B cell (primary cell): Measurements from ENCODE around the gene ADAMTS17. TPM values are rescaled to one million over a fixed set of nuclear protein-coding genes. Genes with fewer than 3 reads are reported as not detected.

Source experiments
- ATAC-seq: fragments of 200-7000 bp; cut with Tn5 transposase; one replicate; pipeline ENCODE4 v1.10.0; 2021; ENCODE audit warnings: low read depth, mild to moderate bottlenecking, moderate number of reproducible peaks, moderate library complexity
- CTCF ChIA-PET: fragments of 350-600 bp; sonication (Branson Sonifier 250); formaldehyde crosslinking; loops from one replicate; lab custom pipeline; 2021; ENCODE audit warnings: antibody characterized with exemption, inconsistent platforms; lab: Charles Lee
- POLR2A ChIA-PET: fragments of 350-600 bp; sonication (Branson Sonifier 250); formaldehyde crosslinking; loops from one replicate; lab custom pipeline; 2021; ENCODE audit warnings: antibody characterized with exemption; lab: Charles Lee
- DNase-seq: peaks from one replicate; pipeline ENCODE4 v3.0.0; 2013
- H2AFZ ChIP-seq: 2 replicates; pipeline ENCODE4 v1.6.1; 2012; ENCODE audit warnings: mild to moderate bottlenecking, low read depth, low read length; ENCODE audit not compliant: insufficient read depth, poor library complexity, severe bottlenecking
- H3K27ac ChIP-seq, 2 donors: 1 replicate in 1 of 2; 2 replicates in 1 of 2; pipeline ENCODE4 v1.5.1; 2012 to 2013; ENCODE audit warnings: low read length in 2 of 2, mild to moderate bottlenecking in 2 of 2, moderate library complexity in 1 of 2
- H3K27me3 ChIP-seq, 4 experiments: fragments of 200-600 bp in 1 of 4; sonication (generic) in 1 of 4; replicated peaks in 1 of 4; 1 replicate in 2 of 4; 2 replicates in 2 of 4; pipeline versions ENCODE4 v1.6.1 to v1.7.0; 2013 to 2016; ENCODE audit warnings: low read length in 3 of 4, mild to moderate bottlenecking in 2 of 4, mixed read lengths in 1 of 4, moderate library complexity in 1 of 4; ENCODE audit not compliant: insufficient read depth in 4 of 4, control insufficient read depth in 3 of 4; ENCODE audit errors: control extremely low read depth in 1 of 4
- H3K36me3 ChIP-seq, 2 experiments: replicated peaks in 1 of 2; 1 replicate in 1 of 2; 2 replicates in 1 of 2; pipeline versions ENCODE4 v1.6.1 to v1.7.1; 2013; ENCODE audit warnings: low read length in 1 of 2; ENCODE audit not compliant: insufficient read depth in 2 of 2, control insufficient read depth in 1 of 2; ENCODE audit errors: control extremely low read depth in 1 of 2, extremely low read depth in 1 of 2
- H3K4me1 ChIP-seq, 2 donors: fragments of 200-600 bp in 1 of 2; sonication (generic) in 1 of 2; 1 replicate in 1 of 2; 2 replicates in 1 of 2; pipeline versions ENCODE4 v1.5.1 to v1.6.1; 2013 to 2017; ENCODE audit warnings: low read length in 2 of 2; ENCODE audit not compliant: control insufficient read depth in 2 of 2, insufficient read depth in 2 of 2
- H3K4me2 ChIP-seq: replicated peaks from 2 replicates; pipeline ENCODE3; 2012; ENCODE audit warnings: mild to moderate bottlenecking, low read depth, low read length; ENCODE audit not compliant: poor library complexity, severe bottlenecking
- H3K4me3 ChIP-seq, 5 experiments: fragments of 200-600 bp in 1 of 5; sonication (generic) in 1 of 5; 1 replicate in 3 of 5; 2 replicates in 2 of 5; pipeline versions ENCODE4 v1.5.1 to v1.7.0; 2011 to 2016; ENCODE audit warnings: low read length in 4 of 5, mild to moderate bottlenecking in 4 of 5, low read depth in 2 of 5, control low read depth in 1 of 5, moderate library complexity in 1 of 5; ENCODE audit not compliant: insufficient read depth in 1 of 5; ENCODE audit errors: control extremely low read depth in 1 of 5, extremely low read depth in 1 of 5
- H3K79me2 ChIP-seq: fragments of 200-600 bp; sonication (generic); one replicate; pipeline ENCODE4 v1.6.0; 2016; ENCODE audit warnings: low read length; ENCODE audit not compliant: control insufficient read depth, insufficient read depth
- H3K9ac ChIP-seq: fragments of 200-600 bp; sonication (generic); 2 replicates; pipeline ENCODE4 v1.6.1; 2017; ENCODE audit warnings: mild to moderate bottlenecking, low read length, moderate library complexity
- H3K9me3 ChIP-seq, 3 donors: one replicate each; pipeline versions ENCODE4 v1.6.1 to v1.7.1; 2013; ENCODE audit warnings: low read length in 2 of 3; ENCODE audit not compliant: control insufficient read depth in 2 of 3, insufficient read depth in 1 of 3; ENCODE audit errors: control extremely low read depth in 1 of 3
- H4K20me1 ChIP-seq: 2 replicates; pipeline ENCODE4 v1.6.0; 2012; ENCODE audit warnings: mild to moderate bottlenecking, low read length; ENCODE audit not compliant: insufficient read depth, control insufficient read depth, poor library complexity, severe bottlenecking
- H3K27ac Mint-ChIP-seq: one replicate; pipeline ENCODE4 v1.8.0; 2021; ENCODE audit warnings: mixed read lengths
- H3K27me3 Mint-ChIP-seq: one replicate; pipeline ENCODE4 v1.8.0; 2021; ENCODE audit warnings: mixed read lengths
- H3K4me1 Mint-ChIP-seq: one replicate; pipeline ENCODE4 v1.8.0; 2021; ENCODE audit warnings: mixed read lengths
- H3K4me3 Mint-ChIP-seq: one replicate; pipeline ENCODE4 v1.8.0; 2021; ENCODE audit warnings: mixed read lengths
- H3K9me3 Mint-ChIP-seq: one replicate; pipeline ENCODE4 v1.8.0; 2022; ENCODE audit warnings: mixed read lengths; ENCODE audit not compliant: insufficient read depth
- CTCF ChIP-seq: fragments of 200-600 bp; IDR thresholded peaks from one replicate; pipeline ENCODE4 v1.8.0; 2022; ENCODE audit warnings: antibody characterized with exemption, mild to moderate bottlenecking
- EZH2 ChIP-seq: IDR thresholded peaks from 2 replicates; pipeline ENCODE4 v1.6.1; 2012; ENCODE audit warnings: borderline replicate concordance, low read depth, mild to moderate bottlenecking, moderate library complexity, low read length; ENCODE audit not compliant: insufficient read depth, poor library complexity, severe bottlenecking
- WGBS: methylation state at CpG from one replicate; pipeline ENCODE4 v1.1.5; 2013; ENCODE audit warnings: missing lambda C conversion rate; ENCODE audit not compliant: insufficient coverage; 5-methylcytosine and 5-hydroxymethylcytosine counted together
- intact Hi-C: fragments of 100-400 bp; cut with micrococcal nuclease; formaldehyde crosslinking; loops from one replicate; pipeline ENCODE4 v1.10.0; 2022
- polyA plus RNA-seq: library from polyadenylated mRNA; depleted of rRNA; stranded (reverse); fragments of >200 nt; gene quantifications from 2 replicates; pipeline ENCODE4 v1.2.3, GENCODE V29; 2012
- total RNA-seq, 2 donors: library from RNA; stranded (reverse); fragments of 120-200 nt in 1 of 2; gene quantifications; 1 replicate in 1 of 2; 2 replicates in 1 of 2; pipeline versions ENCODE4 v1.2.3 to v1.2.4, GENCODE V29; 2013 to 2022

The ADAMTS17 gene
- total and polyA plus RNA-seq, 2 donors (not counting 1 experiment from before 2014, with no cell fraction given) = 0.10 TPM; not detected in 1

GRCh38 chr15:100222349-100222715 is 119.4 kb downstream of the ADAMTS17 start:
- Histone ChIP-seq H2AFZ (no peak overlapping the region), H3K79me2 (no peaks in the 10 kb centered on the region), H3K27ac (no peak overlapping the region), H3K27me3 (no peaks in the 10 kb centered on the region), H3K9ac (no peak overlapping the region), H3K4me1 (no peaks in the 10 kb centered on the region), H3K4me2 (no peak overlapping the region), H3K9me3 (peaks cover 0 to 8% (median 0%) of the 10 kb centered on the region in 3 donors), H3K36me3 (no peaks in the 10 kb centered on the region), H3K4me3 (no peak overlapping the region), H4K20me1 (no peaks in the 10 kb centered on the region)
- TF ChIP-seq EZH2 = no peak
- TF ChIP-seq CTCF = no peak
- no peak for DNase-seq
- WGBS = 88% methylated on average over 8 of the region's 8 CpGs
- Mint-ChIP-seq H3K4me3 (no peak overlapping the region), H3K27me3 (no peaks in the 10 kb centered on the region), H3K9me3 (no peaks in the 10 kb centered on the region), H3K27ac (no peak overlapping the region), H3K4me1 (no peaks in the 10 kb centered on the region)
- POLR2A ChIA-PET = no interaction called here
- no peak for ATAC-seq
- intact Hi-C loops = no loop called here
- CTCF ChIA-PET = no interaction called here

GRCh38 chr15:100221471-100222348 is 120.1 kb downstream of the ADAMTS17 start:
- ChIA-PET POLR2A (no interaction called here), CTCF (no interaction called here)
- Histone ChIP-seq H3K4me3 (no peak overlapping the region), H3K79me2 (no peaks in the 10 kb centered on the region), H3K9ac (no peak overlapping the region), H3K4me1 (no peaks in the 10 kb centered on the region), H4K20me1 (no peaks in the 10 kb centered on the region), H3K36me3 (no peaks in the 10 kb centered on the region), H3K4me2 (no peak overlapping the region), H3K27me3 (no peaks in the 10 kb centered on the region), H2AFZ (no peak overlapping the region), H3K9me3 (peaks cover 0 to 8% (median 0%) of the 10 kb centered on the region in 3 donors), H3K27ac (no peak overlapping the region)
- DNase-seq (no peak), ATAC-seq (no peak)
- H3K27ac Mint-ChIP-seq = no peak overlapping the region
- no peaks in the 10 kb centered on the region for H3K9me3 Mint-ChIP-seq
- H3K27me3 Mint-ChIP-seq = no peaks in the 10 kb centered on the region
- intact Hi-C loops = no loop called here
- H3K4me1 Mint-ChIP-seq = no peaks in the 10 kb centered on the region
- no peak overlapping the region for H3K4me3 Mint-ChIP-seq
- no peak for TF ChIP-seq CTCF
- no peak for TF ChIP-seq EZH2
- WGBS = 93% methylated on average over 16 of the region's 22 CpGs
